ENCODE measurements around the gene LRFN3.
"Not testable (repeated sequence)": the region's sequence is repeated elsewhere in the genome, so short reads cannot be mapped to it uniquely, and the experiment has no call there.

Gene LRFN3, protein sequence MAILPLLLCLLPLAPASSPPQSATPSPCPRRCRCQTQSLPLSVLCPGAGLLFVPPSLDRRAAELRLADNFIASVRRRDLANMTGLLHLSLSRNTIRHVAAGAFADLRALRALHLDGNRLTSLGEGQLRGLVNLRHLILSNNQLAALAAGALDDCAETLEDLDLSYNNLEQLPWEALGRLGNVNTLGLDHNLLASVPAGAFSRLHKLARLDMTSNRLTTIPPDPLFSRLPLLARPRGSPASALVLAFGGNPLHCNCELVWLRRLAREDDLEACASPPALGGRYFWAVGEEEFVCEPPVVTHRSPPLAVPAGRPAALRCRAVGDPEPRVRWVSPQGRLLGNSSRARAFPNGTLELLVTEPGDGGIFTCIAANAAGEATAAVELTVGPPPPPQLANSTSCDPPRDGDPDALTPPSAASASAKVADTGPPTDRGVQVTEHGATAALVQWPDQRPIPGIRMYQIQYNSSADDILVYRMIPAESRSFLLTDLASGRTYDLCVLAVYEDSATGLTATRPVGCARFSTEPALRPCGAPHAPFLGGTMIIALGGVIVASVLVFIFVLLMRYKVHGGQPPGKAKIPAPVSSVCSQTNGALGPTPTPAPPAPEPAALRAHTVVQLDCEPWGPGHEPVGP

GRCh38 chr19:35935911-35936737 is at the start of gene LRFN3:
TSS of gene LRFN3 (plus strand) at chr19:35936374. CDS start at chr19:35939426, 3,052 bp downstream.
- no peak for DNase-seq

DNA sequence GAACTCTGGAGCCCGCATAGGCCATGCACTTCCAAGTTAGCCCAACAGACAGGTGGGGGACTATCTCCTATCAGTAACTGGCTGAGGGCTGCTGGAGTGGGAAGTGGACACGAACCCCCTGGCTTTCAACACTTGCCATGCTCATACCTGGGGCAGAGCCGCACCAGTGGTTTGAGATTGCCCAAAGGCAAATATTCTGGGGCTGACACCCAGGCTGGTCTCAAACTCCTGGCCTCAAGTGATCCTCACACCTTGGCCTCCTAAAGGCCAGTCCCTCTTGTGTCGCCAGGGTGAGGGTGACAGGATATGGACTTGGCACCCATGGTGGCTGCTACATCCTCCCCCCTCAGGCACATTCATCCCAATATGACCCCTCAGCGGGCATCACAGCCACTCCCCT is 49.0 kb upstream of the LRFN3 start:
- DNase-seq = no peak

DNA sequence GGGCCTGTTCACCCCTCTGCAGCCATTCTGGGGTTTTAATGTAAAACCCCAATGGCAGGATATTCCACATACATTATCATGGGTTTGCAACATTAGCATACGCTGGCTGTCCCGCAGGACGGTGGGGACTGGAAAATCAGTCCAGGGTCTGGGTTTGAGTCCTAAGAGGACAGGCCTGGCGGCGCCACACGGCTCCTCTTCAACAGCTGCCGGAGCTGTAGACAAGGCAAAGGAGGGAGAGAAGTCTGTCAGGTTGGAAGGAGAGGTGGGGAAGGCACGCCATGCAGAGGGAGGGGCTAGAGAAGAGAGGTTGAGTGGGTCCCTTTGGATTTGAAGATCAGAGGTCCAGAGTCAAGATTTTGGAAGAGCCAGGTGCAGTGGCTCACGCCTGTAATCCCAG is 47.8 kb upstream of the LRFN3 start:
- DNase-seq = no peak

DNA sequence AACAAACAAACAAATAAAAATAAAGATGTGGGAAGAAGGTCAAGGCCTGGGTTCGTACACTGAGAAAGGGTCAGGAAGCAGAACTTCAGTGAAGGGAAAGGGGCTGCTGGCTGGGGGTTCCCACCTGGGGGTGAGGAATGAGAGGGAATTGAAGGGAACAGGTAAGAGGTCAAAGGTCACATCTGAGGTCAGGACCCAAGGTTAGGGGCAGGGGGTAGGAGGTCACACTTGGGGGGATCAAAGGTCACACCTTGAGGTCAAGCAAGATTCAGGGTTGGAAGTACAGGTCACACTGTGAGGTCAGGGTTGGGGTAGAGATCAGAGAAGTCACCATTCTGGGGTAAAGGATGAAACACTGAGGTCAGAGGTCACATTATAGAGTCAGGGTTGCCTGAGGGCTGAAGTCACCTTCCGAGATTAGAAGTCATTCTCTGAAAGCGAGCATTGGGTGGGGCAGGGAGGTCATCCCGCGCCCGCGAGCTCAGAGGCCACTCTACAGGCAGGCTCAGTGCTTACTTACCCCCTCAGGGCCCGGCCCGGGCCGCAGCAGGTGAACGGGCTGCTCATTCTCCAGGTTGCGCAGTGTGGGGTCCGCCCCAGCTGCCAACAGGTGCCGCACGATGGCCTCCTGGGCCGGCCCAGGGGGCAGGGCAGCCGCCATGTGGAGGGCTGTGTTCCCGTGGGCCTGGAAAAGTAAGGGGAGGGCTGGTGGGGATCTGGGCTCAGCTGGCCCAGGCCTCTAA is 46.6 kb upstream of the LRFN3 start:
- no peak for DNase-seq

DNA sequence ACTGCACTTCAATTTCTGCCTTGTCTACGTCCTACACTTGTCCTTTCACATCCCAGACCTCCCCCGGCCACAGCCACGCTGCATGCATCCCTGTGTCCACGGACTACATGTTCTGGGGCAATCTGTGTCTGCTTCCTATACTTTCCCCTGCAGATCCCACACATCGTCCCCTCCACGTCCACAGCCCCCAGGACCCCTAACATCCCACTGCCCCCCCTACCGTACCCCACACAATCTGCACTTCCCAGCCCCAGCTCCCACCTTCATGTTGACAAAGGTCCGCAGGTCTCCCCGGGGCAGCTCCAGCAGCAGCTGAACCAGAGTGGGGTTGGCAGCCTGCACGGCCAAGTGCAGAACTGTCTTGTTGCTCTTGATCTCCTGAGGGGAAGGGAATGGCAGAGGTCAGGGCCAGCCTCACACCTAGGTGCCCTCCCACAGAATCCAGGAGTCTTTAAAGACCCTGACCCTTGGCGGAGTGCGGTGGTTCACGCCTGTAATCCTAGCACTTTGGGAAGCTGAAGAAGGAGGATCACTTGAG is 46.0 kb upstream of the LRFN3 start:
- DNase-seq = no peak

DNA sequence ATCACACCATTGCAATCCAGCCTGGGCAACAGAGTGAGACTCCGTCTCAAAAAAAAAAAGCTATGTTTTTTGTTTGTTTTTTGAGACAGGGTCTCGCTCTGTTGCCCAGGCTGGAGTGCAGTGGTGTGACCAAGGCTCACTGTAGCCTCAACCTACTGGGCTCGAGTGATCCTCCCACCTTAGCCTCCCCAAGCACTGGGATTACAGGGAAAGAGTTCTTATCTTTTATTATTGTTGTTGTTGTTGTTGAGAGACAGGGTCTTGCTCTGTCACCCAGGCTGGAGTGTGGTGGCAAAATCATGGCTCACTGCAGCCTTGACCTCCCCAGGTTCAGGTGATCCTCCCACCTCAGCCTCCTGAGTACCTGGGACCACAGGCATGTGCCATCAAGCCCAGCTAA is 44.4 kb upstream of the LRFN3 start:
- DNase-seq = not testable (repeated sequence)

DNA sequence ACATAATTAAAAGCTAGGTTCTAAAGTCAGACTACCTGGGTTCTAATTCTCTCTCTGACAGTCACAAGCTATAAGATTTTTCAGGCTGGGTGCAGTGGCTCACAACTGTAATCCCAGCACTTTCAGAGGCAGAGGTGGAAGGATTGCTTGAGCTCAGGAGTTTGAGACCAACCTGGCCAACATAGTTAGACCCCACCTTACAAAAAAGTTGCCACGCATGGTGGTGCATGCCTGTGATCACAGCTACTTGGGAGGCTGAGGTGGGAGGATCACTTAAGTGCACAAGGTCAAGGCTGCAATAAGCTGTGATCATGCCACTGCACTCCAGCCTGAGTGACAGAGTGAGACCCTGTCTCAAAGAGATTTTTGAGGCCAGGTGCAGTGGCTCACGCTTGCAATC is 41.8 kb upstream of the LRFN3 start:
- DNase-seq = no peak

DNA sequence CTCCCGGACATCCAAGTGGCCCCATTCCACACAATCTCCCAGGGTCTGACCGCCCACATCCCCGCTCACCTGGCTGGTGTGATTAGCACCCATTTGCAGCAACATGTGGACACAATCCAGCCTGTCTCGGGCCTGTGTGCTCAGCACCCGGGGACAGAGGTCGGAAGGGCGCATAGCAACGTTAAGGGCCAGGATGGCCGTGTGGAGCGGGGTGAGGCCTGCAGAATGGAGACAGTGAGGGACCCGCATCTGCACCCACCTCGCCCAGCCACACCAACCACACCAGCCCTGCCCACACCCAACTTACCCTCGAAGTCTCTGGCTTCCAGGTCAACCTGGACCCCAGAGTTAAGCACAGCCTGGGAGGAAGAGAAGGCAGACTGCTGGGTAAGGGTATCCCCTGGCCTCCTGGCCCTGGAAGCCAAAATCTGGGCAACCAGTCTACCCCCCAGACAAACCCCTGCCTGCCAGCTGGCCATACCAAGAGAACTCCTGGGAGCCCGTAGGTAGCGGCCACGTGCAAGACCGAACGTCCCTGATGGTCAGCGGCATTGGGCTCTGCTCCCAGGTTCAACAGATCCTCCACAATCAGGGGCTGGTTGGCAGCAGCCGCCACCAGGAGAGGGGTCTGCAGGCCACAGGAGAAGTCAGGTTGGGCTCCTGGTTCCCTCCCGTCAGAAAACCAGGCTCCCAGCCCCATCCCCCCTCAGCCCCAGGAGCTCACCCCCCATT is 40.1 kb upstream of the LRFN3 start:
- DNase-seq = no peak

DNA sequence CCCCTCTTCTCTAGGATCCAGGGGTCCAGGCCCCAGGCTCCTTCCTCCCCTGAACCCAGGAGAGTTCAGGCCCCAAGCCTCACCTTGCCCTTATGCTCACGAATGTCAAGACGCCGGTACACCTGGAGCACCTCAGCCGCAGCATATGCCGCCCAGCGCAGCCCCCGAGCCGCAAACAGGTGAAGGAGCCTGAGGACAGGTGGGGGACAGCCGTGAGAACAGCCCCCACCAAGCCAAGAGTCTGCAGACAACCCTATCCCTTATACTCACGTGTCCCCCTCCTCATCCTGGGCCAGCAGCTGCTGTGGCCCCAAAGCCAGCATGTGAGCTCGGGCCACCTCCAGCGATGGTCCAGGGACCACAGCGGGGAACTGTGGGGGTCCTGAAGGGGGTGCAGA is 39.5 kb upstream of the LRFN3 start:
- DNase-seq = no peak

DNA sequence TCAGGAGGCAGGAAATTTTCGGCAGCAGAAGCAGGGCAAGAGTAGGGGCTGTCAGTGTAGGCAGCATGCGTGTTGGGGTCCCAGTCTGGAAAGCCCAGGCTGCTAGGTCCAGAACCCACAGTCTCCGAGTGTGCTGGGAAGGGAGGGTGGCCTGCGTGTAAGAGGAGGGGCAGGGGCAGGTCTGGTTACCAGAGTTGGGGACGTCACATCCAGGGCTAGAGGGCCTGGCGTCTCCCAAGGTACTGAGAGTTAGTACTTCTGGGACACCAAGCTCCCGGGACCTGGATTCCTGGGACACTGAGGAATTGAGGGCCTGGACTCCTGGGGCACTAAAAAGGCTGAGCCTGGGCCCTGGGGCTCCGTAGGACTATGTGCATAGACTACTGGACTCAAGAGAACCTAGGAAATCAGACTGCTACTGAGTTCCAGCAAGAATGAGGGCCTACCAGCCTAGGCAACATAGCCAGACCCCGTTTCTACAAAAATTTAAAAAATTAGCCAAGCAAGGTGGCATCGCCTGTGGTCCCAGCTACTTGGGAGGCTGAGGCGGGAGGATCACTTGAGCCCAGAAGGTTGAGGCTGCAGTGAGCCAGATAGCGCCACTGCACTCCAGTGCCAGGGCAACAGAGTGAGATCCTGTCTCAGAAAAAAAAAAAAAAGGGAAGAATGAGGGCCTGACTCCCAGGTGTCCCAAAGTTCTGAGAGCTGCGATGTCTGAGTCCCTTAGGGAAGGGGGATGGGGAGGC is 38.3 kb upstream of the LRFN3 start:
- no peak for DNase-seq

DNA sequence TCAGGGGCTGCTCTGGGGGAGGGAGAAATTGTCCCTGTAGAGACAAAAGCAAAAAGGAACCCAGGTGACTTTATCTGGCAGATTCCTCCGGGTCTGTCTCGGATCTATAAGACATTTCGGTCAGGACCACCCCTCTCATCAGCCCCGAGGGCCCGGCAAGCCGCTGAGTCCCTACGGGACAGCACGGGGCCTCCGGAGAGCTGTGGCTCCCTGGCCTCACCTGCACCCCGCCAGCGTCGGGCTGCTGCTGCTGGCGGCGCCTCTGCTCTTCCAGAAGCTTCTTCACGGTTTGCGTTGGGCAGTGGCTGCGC is 37.7 kb upstream of the LRFN3 start:
- no peak for DNase-seq

DNA sequence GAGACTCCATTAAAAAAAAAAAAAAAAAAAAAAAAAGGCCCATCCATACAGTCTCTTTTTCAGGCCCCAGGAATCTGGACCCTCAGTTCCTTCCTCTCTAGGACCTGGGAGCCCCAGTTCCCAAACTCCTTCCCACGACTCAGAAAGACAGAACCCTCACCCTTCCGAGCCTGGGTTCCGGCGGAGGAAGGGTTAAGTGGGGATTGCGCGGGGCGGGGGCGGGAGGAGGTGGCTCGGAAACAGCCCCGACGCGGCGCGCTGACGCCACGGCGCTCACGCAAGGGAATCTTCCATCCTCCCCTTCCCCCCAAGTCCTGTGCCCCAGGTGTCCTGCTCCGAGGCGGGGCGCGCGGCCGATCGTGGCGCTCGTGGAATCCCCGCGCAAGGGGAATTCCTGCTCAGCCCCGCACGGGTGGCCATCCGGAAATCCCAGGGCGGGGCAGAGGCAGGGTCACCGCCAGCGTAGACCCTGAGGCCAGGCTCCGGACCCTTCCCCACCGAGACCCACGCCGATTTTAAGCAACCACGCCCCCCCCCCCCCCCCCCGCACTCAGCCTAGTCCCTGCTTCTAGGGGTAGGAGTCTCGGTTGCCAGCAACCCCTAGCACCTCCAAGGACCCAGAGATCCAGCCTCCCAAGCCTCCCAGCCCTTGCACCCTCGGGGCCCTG is 36.5 kb upstream of the LRFN3 start:
- no peak for DNase-seq

GRCh38 chr19:35901055-35901644 is 35.0 kb upstream of the LRFN3 start:
- no peak for DNase-seq

DNA sequence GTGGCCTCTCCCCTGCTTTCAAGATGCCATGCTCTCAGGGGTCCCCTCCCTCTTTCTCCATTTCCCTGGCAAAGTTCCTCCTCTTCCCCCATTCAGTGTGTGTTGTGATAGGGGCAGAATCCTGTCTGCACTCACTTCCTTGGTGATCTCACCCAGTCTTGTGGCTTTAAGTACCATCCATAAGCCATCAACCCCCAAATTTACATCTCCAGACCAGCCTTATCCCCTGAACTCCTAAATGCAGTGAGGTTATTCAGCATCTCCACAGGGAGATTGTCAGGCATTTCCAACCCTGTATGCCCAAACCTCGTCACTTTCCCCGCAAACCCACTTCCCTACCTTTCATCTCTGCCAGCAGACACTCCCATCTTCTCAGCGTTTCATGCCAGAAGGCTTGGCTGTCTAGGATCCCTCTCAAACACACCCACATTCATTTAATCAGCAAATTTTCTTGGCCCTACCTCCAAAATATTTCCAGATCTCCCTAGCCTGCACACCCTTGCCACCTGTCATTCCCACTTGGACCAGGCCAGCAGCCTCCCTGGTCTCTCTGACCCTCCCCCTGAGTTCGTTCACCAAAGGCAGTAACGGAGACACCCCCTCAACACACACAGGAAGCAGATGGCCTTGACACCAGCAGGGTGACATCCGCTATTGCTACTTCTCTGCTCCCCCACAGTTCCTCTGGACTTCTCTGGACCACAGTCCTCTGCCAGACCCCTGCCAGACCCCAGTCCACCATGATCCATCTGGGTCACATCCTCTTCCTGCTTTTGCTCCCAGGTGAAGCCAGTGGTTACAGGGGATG is 34.1 kb upstream of the LRFN3 start, which contains the start of gene HCST:
Gene HCST (plus strand): TSS at position 676 of the 808 bp plus-strand sequence. CDS start 65 bp downstream, at position 741.
- DNase-seq = no peak

DNA sequence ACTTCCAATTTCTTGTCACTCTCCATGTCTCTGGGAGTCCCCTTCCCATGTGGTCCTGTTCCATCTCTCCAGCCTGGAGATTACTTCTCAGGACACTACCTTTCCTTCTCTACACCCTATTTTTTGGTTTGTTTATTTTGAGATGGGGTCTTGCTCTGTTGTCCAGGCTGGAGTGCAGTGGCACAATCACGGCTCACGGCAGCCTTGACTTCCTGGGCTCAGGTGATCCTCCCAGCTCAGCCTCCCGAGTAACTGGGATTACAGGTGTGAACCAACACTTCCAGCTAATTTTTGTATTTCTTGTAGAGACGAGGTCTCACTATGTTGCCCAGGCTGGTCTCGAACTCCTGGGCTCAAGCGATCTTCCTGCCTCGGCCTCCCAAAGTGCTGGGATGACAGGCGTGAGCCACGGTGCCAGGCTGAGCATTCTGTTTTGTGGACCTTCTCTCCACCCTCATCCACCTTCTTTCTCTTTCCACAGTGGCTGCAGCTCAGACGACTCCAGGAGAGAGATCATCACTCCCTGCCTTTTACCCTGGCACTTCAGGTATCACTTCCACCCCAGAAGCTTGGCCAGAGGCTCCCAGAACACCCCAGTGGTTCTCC is 33.2 kb upstream of the LRFN3 start:
- no peak for DNase-seq

DNA sequence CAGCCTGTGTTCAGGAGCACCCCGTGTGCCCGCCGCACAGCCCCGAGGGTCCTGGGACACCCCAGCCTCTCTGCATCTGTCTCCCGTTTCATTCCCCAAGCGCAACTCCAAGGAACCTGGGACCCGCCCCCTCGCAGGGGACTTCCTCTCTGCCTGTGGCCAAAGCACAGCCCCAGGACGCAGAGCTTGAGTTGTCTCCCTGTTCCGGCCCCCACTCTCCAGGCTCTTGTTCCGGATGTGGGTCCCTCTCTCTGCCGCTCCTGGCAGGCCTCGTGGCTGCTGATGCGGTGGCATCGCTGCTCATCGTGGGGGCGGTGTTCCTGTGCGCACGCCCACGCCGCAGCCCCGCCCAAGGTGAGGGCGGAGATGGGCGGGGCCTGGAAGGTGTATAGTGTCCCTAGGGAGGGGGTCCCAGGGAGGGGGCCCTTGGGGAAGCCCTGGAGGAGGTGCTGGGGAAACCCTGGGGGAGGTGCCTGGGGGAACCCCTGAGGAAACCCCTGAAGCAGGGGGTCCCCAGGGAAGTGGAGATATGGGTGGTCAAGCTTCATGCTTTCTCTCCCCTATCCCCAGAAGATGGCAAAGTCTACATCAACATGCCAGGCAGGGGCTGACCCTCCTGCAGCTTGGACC is 32.5 kb upstream of the LRFN3 start:
- no peak for DNase-seq

GRCh38 chr19:35904311-35905068 is 31.7 kb upstream of the LRFN3 start:
- no peak for DNase-seq
